Measurements from ENCODE around the gene PLCB2.

- TF ChIP-seq TCF12 (IDR thresholded peaks at IDR 0.05; ENCODE audit: low read depth), result no peak
- no peak for TF ChIP-seq TAF1 (IDR thresholded peaks at IDR 0.05; ENCODE audit: low read depth)
- TF ChIP-seq EP300 (IDR thresholded peaks at IDR 0.05; ENCODE audit: borderline replicate concordance), result no peak
- TF ChIP-seq MAX (IDR thresholded peaks at IDR 0.05), result no peak
- TF ChIP-seq CREB1 (IDR thresholded peaks at IDR 0.05; ENCODE audit: low read depth), result no peak
- TF ChIP-seq FOXM1 (IDR thresholded peaks at IDR 0.05; ENCODE audit: borderline replicate concordance, low read depth), result no peak
- no peak for TF ChIP-seq EGR1 (IDR thresholded peaks at IDR 0.05)
Measured at GRCh38 chr15:40352281-40352901, 44.7 kb upstream of the PLCB2 start.
